Neural cell (in vitro differentiated cells): ENCODE data around the gene TNFRSF14.
"Not testable (repeated sequence)": the region's sequence is repeated elsewhere in the genome, so short reads cannot be mapped to it uniquely, and the experiment has no call there.

Experiments
- EZH2 ChIP-seq: fragments of 200-600, 300-800 bp; shearing (Covaris generic), sonication (generic); IDR thresholded peaks from 2 replicates; pipeline ENCODE4 v1.6.1; 2014; ENCODE audit warnings: antibody characterized with exemption, low read length, borderline replicate concordance, mild to moderate bottlenecking; ENCODE audit not compliant: insufficient read depth, poor library complexity, severe bottlenecking
- POLR2AphosphoS5 ChIP-seq: IDR thresholded peaks from 2 replicates; pipeline ENCODE4 v1.6.1; 2012

DNA sequence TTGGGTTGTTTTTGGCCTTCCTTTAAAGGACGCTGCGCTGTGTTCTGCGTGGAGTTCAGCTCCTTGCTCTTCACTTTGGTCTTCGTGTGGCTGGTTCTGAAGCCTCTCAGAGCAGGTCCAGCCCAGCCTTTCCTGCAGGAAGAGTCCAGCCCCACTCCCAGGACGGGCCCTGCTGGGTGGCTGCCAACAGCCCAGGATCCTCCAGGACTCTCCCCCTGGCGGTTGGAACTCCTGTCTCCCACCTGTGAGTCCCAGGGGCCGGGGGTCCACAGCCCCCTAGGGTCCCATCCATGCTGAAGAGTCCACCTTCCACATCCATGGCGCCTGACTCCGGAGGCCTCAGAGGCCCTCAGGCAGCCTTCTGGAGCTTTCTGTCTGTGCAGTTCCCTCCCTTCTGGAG lies 4.6 kb upstream of the TNFRSF14 start:
- TF ChIP-seq POLR2AphosphoS5, EZH2: not testable (repeated sequence)
